ENCODE data around the gene RANBP3L.

DNA sequence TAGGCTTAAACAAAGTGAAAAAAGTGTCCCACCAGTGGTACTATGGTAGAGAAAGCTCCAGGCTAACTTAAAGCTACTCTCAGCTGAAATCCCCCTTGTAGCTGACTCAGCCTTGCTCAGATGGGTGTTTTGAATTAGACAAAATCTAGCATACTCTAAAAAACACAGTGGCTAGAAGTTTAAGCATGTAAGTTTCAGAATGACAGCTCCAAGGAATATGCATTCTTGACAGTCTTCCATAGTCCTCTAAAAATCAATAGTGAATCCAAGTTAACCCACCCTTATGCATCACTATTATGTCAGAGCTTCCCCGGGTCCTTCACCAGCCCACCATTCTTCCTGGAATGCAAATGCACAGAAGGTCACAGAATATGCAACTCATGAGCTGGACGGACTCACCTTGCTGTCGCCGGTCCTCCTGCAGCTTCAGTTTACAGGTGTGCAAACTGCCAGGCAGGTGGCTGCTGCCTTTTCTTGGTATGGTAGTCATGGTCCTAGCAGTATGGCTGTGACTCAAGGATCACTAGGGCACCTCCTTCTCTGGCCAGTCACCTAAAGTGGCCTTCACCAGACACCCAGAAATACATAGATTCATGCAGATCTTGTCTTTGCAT lies 668 bp downstream of the RANBP3L start:
- TF ChIP-seq CTCF (IDR thresholded peaks at IDR 0.05; ENCODE audit: insufficient read depth, low read length, poor library complexity, severe bottlenecking) (no peak), EZH2phosphoT487 (conservative IDR thresholded peaks at IDR 0.05; ENCODE audit: low read length) (no peak)

Measured in SU-DHL-6 (cell line).